ENCODE results near the gene PLIN5.
"Not testable (repeated sequence)": the region's sequence is repeated elsewhere in the genome, so short reads cannot be mapped to it uniquely, and the experiment has no call there.

PLIN5 gene

DNA sequence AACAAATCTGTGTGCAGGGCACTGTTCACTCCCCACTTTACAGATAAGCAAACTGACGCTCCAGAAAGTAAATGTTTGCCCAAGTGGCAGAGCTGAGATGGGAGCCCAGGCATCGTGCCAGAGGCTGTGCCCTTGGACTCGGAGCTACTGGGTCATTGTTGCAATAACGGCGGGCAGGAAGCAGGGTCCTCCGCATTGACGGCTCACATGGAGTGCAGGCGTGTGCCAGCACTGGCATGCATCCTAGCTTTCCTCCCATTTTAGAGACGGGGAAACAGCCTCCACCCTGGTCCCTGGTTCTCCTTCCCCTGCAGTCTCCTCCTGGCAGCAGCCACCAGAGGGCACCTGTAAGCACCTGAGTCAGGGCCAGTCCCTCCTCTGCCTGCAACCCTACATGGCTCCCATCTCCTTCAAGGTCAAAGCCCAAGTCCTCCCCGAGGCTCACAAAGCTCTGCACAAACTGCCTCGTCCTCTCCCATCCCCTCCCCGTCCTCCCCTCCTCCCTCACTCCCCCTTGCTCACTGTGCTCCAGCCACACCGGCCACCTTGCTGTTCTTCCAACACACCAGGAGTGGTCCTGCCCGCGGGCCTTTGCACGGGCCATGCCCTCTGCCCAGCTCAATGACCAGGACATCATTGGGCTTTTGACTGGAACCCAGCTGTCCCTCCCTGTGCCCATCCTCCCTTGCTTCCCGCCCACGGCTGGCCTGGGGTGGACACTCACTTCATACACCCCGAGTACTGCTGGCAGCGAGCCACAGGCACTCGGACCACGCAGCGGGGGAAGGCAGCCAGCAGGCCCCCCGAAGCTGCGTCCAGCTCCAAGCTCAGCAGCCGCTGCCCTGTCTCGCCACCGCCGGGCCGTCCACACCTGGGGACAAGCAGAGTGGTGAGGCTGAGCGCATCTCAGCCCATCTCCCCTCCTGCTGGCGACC is 12.5 kb upstream of the PLIN5 start:
- peaks cover 4% of the 10 kb centered on the region for H3K4me1 ChIP-seq (ENCODE audit: low read depth, poor library complexity, severe bottlenecking)
- H3K36me3 ChIP-seq (ENCODE audit: insufficient read depth), result no peaks in the 10 kb centered on the region
- H4K20me1 ChIP-seq (ENCODE audit: insufficient read depth), result no peaks in the 10 kb centered on the region
- H3K9ac ChIP-seq, result no peak overlapping the region
- no peak overlapping the region for H2AFZ ChIP-seq (ENCODE audit: low read depth)
- H3K4me3 ChIP-seq (IDR thresholded peaks at IDR 0.05; ENCODE audit: insufficient read depth, low read depth, low read length), result no peak overlapping the region
- TF ChIP-seq, protein P1, sequence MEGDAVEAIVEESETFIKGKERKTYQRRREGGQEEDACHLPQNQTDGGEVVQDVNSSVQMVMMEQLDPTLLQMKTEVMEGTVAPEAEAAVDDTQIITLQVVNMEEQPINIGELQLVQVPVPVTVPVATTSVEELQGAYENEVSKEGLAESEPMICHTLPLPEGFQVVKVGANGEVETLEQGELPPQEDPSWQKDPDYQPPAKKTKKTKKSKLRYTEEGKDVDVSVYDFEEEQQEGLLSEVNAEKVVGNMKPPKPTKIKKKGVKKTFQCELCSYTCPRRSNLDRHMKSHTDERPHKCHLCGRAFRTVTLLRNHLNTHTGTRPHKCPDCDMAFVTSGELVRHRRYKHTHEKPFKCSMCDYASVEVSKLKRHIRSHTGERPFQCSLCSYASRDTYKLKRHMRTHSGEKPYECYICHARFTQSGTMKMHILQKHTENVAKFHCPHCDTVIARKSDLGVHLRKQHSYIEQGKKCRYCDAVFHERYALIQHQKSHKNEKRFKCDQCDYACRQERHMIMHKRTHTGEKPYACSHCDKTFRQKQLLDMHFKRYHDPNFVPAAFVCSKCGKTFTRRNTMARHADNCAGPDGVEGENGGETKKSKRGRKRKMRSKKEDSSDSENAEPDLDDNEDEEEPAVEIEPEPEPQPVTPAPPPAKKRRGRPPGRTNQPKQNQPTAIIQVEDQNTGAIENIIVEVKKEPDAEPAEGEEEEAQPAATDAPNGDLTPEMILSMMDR (conservative IDR thresholded peaks at IDR 0.05; ENCODE audit: low read depth, low read length), result peak; percentile 44
- H3K27ac ChIP-seq, result no peak overlapping the region
- H3K4me2 ChIP-seq, result no peak overlapping the region
- no peaks in the 10 kb centered on the region for H3K79me2 ChIP-seq (ENCODE audit: insufficient read depth, low read depth)
- peaks cover 54% of the 10 kb centered on the region for H3K27me3 ChIP-seq (ENCODE audit: insufficient read depth, low read depth)

DNA sequence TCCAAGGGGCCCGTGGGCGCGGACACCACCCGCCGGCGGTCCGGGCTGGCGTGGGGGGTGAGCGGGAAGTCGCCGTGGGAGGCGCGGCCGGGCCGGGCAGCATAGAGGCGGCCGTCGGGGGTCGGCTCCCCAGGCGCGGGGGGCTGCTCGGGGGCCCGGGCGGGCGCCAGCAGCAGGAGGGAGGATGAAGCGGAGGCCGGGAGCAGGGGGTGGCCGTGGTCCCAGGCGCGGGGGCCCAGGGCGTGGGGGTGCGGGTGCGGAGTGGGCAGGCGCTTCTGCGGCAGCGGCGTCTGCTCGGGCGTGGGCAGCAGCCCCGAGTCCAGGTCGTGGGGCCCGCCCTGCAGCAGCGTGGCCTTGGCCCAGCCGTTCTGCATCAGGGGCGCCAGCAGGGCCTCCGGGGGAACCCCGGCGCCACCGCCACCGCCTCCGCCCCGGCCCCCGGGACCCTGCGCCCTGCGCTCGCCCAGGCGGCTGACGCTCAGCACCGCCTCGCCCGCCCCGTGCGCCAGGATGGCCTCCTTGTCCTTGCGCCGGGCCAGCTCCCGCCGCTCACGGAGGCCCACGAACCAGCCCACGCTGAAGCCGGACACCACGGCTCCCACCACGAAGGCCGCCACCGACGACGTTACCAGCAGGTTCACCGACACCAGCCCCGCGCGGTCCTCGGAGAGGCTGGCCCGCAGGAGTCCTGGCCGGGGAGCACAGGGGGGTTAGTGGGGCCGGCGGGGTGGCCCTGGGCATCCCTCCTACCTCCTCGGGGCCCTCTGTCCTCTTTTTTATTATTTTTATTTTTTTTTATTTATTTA is 9.0 kb upstream of the PLIN5 start:
- H3K4me1 ChIP-seq (ENCODE audit: low read depth, poor library complexity, severe bottlenecking), result peaks cover 16% of the 10 kb centered on the region
- no peak overlapping the region for H3K4me2 ChIP-seq
- H3K36me3 ChIP-seq (ENCODE audit: insufficient read depth), result no peaks in the 10 kb centered on the region
- H3K4me3 ChIP-seq (IDR thresholded peaks at IDR 0.05; ENCODE audit: insufficient read depth, low read depth, low read length), result no peak overlapping the region
- TF ChIP-seq, protein P1 (conservative IDR thresholded peaks at IDR 0.05; ENCODE audit: low read depth, low read length), result no peak
- H4K20me1 ChIP-seq (ENCODE audit: insufficient read depth), result no peaks in the 10 kb centered on the region
- no peaks in the 10 kb centered on the region for H3K79me2 ChIP-seq (ENCODE audit: insufficient read depth, low read depth)
- no peak overlapping the region for H3K9ac ChIP-seq
- no peak overlapping the region for H2AFZ ChIP-seq (ENCODE audit: low read depth)
- H3K27me3 ChIP-seq (ENCODE audit: insufficient read depth, low read depth), result peaks cover 45% of the 10 kb centered on the region
- no peak overlapping the region for H3K27ac ChIP-seq

DNA sequence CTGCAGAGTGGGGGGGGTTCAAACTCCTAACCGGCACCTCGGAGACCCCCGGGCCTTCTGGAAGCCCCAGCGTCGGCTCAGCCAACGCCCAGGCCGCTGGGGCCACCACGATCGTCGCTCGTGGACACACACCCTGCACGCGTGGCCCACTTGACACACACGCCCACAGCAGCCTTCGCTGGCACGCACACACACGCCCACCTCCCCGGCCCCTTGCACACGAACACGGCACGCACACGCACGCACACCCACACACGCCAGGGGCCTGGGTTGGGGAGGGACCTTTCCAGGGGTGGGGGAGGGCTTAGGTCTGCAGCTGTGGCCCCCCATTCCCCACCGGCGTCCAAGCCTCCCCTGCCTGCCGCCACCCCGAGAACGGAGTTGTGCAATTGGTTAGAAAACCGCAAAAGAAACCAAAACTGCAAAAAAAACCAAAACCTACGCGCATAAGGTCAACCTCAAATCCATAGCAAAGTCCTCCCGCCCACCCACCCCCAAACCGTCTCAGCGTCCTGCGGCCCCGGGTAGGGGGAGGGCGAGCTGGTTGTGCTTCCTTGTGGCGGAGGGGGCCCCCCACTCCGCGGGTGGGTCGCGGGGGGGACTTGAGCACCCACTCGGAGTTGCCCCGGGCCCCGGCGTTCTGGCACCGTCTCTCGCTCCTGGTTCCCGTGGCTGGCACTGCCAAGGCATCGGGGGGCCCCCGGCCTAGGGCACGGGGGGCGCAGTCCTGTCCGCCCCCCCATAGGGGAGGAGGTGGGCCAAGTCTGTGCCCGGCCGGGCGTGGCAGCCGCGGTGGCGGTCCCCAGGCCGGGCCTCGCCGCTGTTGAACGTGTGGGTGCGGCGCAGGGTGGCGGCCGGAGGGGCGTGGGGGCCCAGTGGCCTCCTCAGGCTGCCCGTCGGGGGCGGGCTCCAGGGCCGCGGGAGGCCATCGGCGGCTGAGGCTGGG is 8.1 kb upstream of the PLIN5 start:
- H2AFZ ChIP-seq (ENCODE audit: low read depth), result peak overlapping the region; percentile 41
- TF ChIP-seq, protein P1 (conservative IDR thresholded peaks at IDR 0.05; ENCODE audit: low read depth, low read length), result no peak
- H3K4me1 ChIP-seq (ENCODE audit: low read depth, poor library complexity, severe bottlenecking), result peaks cover 16% of the 10 kb centered on the region
- H3K36me3 ChIP-seq (ENCODE audit: insufficient read depth), result no peaks in the 10 kb centered on the region
- H3K27me3 ChIP-seq (ENCODE audit: insufficient read depth, low read depth), result peaks cover 44% of the 10 kb centered on the region
- H3K4me3 ChIP-seq (IDR thresholded peaks at IDR 0.05; ENCODE audit: insufficient read depth, low read depth, low read length), result no peak overlapping the region
- H3K4me2 ChIP-seq, result peak overlapping the region; percentile 51
- H3K27ac ChIP-seq, result no peak overlapping the region
- no peaks in the 10 kb centered on the region for H3K79me2 ChIP-seq (ENCODE audit: insufficient read depth, low read depth)
- no peaks in the 10 kb centered on the region for H4K20me1 ChIP-seq (ENCODE audit: insufficient read depth)
- peak overlapping the region; percentile 32; the same call in 1 of the 2 replicates for H3K9ac ChIP-seq

DNA sequence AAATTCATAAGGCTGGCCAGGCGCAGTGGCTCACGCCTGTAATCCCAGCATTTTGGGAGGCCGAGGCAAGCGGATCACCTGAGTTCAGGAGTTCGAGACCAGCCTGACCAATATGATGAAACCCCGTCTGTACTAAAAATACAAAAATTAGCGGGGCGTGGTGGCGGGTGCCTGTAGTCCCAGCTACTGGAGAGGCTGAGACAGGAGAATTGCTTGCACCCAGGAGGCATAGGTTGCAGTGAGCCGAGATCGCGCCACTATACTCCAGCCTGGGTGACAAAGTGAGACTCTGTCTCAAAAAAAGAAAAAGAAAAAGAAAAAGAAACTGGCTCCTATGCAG is 6.8 kb upstream of the PLIN5 start:
- not testable (repeated sequence) for H2AFZ ChIP-seq (ENCODE audit: low read depth); H3K4me2 ChIP-seq; H4K20me1 ChIP-seq (ENCODE audit: insufficient read depth); H3K36me3 ChIP-seq (ENCODE audit: insufficient read depth); H3K4me3 ChIP-seq (IDR thresholded peaks at IDR 0.05; ENCODE audit: insufficient read depth, low read depth, low read length); H3K9ac ChIP-seq; H3K27ac ChIP-seq; H3K79me2 ChIP-seq (ENCODE audit: insufficient read depth, low read depth)
- H3K27me3 ChIP-seq (ENCODE audit: insufficient read depth, low read depth), result peaks cover 44% of the 10 kb centered on the region
- H3K4me1 ChIP-seq (ENCODE audit: low read depth, poor library complexity, severe bottlenecking), result peaks cover 16% of the 10 kb centered on the region
